ENCODE results near the gene LSAMP. TPM values are rescaled to one million over a fixed set of nuclear protein-coding genes. Genes with fewer than 3 reads are reported as not detected.

LSAMP gene
- total and polyA plus RNA-seq, 2 experiments from 2014 or later = 2.0 to 2.9 TPM

DNA sequence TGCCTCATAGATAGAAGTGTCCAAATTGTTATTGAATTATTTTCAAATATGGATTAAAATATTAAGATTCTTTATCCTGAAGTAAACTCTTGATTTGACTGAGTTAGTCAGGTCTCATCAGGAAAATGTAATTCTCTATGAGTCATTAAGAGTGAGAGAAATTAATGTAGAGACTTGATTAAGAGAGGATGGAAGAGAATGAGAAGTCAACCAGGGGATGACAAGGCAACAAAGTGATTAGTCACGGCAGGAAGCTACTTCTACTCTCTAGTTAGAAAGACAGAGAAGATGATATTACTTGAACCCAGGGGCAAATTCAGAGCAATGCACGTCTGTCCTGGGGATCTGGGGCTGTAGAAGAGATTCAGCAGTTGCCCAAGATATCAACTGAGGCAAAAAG, 202.5 kb downstream of the LSAMP start:
- H3K4me3 ChIP-seq = no peak overlapping the region
- Mint-ChIP-seq H3K9me3 (no peaks in the 10 kb centered on the region), H3K36me3 (ENCODE audit: low read depth) (no peaks in the 10 kb centered on the region), H3K27ac (no peak overlapping the region), H3K4me3 (no peak overlapping the region), H3K27me3 (ENCODE audit: insufficient read depth, low read depth, poor library complexity) (no peaks in the 10 kb centered on the region), H3K4me1 (peaks cover 6% of the 10 kb centered on the region)
- no peak for DNase-seq (ENCODE audit: low spot score)
- no peak overlapping the region for H3K27ac ChIP-seq (ENCODE audit: low read depth)
- 0 out of 2 replicates have a peak, but pooled peaks cover 5% of the 10 kb centered on the region for H3K4me1 ChIP-seq (ENCODE audit: insufficient read depth)
- H3K36me3 ChIP-seq (ENCODE audit: insufficient read depth) = no peaks in the 10 kb centered on the region
- H3F3A ChIP-seq (replicated peaks; ENCODE audit: low read depth) = no peaks in the 10 kb centered on the region
- H4K20me1 ChIP-seq (replicated peaks; ENCODE audit: insufficient read depth) = no peaks in the 10 kb centered on the region
- H3K27me3 ChIP-seq (ENCODE audit: insufficient read depth) = no peaks in the 10 kb centered on the region
- ATAC-seq = no peak
- H3K4me2 ChIP-seq = no peak overlapping the region
- TF ChIP-seq, protein P1, sequence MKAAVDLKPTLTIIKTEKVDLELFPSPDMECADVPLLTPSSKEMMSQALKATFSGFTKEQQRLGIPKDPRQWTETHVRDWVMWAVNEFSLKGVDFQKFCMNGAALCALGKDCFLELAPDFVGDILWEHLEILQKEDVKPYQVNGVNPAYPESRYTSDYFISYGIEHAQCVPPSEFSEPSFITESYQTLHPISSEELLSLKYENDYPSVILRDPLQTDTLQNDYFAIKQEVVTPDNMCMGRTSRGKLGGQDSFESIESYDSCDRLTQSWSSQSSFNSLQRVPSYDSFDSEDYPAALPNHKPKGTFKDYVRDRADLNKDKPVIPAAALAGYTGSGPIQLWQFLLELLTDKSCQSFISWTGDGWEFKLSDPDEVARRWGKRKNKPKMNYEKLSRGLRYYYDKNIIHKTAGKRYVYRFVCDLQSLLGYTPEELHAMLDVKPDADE (IDR thresholded peaks at IDR 0.05) = no peak
- TF ChIP-seq, protein P2, sequence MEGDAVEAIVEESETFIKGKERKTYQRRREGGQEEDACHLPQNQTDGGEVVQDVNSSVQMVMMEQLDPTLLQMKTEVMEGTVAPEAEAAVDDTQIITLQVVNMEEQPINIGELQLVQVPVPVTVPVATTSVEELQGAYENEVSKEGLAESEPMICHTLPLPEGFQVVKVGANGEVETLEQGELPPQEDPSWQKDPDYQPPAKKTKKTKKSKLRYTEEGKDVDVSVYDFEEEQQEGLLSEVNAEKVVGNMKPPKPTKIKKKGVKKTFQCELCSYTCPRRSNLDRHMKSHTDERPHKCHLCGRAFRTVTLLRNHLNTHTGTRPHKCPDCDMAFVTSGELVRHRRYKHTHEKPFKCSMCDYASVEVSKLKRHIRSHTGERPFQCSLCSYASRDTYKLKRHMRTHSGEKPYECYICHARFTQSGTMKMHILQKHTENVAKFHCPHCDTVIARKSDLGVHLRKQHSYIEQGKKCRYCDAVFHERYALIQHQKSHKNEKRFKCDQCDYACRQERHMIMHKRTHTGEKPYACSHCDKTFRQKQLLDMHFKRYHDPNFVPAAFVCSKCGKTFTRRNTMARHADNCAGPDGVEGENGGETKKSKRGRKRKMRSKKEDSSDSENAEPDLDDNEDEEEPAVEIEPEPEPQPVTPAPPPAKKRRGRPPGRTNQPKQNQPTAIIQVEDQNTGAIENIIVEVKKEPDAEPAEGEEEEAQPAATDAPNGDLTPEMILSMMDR (conservative IDR thresholded peaks at IDR 0.05; ENCODE audit: low read depth in 2 of 2) = no peak
- no peak overlapping the region for H2AFZ ChIP-seq
- no peaks in the 10 kb centered on the region for H3K9me2 ChIP-seq (ENCODE audit: insufficient read depth)
- H3K79me2 ChIP-seq (replicated peaks; ENCODE audit: insufficient read depth) = no peaks in the 10 kb centered on the region

DNA sequence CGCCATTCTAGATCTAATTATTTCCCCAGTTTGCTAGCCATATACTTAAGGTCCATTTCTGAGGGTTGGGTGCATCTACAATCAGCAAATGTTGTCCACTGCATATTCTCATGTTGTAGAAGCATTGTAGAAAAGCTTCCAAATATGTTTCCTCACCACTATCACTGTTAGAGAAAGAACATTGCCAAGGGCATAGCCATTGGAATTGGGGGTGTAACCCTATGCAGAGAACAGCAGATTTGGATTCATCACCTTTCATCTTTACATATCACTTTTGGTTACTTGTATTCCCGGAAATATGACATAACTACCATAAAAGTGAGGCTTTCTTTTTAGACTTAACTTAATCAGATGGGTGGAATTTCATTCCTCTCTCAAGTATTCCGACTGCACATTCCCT, 203.6 kb downstream of the LSAMP start:
- H3K79me2 ChIP-seq (replicated peaks; ENCODE audit: insufficient read depth) = no peaks in the 10 kb centered on the region
- H3K27me3 ChIP-seq (ENCODE audit: insufficient read depth) = no peaks in the 10 kb centered on the region
- H3K4me3 Mint-ChIP-seq = no peak overlapping the region
- ATAC-seq = no peak
- no peak overlapping the region for H3K27ac ChIP-seq (ENCODE audit: low read depth)
- H2AFZ ChIP-seq = no peak overlapping the region
- no peak overlapping the region for H3K27ac Mint-ChIP-seq
- H3K36me3 ChIP-seq (ENCODE audit: insufficient read depth) = no peaks in the 10 kb centered on the region
- no peak overlapping the region for H3K4me2 ChIP-seq
- H3K4me1 ChIP-seq (ENCODE audit: insufficient read depth) = 0 out of 2 replicates have a peak, but pooled peaks cover 5% of the 10 kb centered on the region
- no peaks in the 10 kb centered on the region for H3K27me3 Mint-ChIP-seq (ENCODE audit: insufficient read depth, low read depth, poor library complexity)
- H3K9me3 Mint-ChIP-seq = no peaks in the 10 kb centered on the region
- no peak for DNase-seq (ENCODE audit: low spot score)
- H3F3A ChIP-seq (replicated peaks; ENCODE audit: low read depth) = no peaks in the 10 kb centered on the region
- H3K4me3 ChIP-seq = no peak overlapping the region
- H4K20me1 ChIP-seq (replicated peaks; ENCODE audit: insufficient read depth) = no peaks in the 10 kb centered on the region
- H3K9me2 ChIP-seq (ENCODE audit: insufficient read depth) = no peaks in the 10 kb centered on the region
- peaks cover 6% of the 10 kb centered on the region for H3K4me1 Mint-ChIP-seq
- H3K36me3 Mint-ChIP-seq (ENCODE audit: low read depth) = no peaks in the 10 kb centered on the region
- TF ChIP-seq, protein P3, sequence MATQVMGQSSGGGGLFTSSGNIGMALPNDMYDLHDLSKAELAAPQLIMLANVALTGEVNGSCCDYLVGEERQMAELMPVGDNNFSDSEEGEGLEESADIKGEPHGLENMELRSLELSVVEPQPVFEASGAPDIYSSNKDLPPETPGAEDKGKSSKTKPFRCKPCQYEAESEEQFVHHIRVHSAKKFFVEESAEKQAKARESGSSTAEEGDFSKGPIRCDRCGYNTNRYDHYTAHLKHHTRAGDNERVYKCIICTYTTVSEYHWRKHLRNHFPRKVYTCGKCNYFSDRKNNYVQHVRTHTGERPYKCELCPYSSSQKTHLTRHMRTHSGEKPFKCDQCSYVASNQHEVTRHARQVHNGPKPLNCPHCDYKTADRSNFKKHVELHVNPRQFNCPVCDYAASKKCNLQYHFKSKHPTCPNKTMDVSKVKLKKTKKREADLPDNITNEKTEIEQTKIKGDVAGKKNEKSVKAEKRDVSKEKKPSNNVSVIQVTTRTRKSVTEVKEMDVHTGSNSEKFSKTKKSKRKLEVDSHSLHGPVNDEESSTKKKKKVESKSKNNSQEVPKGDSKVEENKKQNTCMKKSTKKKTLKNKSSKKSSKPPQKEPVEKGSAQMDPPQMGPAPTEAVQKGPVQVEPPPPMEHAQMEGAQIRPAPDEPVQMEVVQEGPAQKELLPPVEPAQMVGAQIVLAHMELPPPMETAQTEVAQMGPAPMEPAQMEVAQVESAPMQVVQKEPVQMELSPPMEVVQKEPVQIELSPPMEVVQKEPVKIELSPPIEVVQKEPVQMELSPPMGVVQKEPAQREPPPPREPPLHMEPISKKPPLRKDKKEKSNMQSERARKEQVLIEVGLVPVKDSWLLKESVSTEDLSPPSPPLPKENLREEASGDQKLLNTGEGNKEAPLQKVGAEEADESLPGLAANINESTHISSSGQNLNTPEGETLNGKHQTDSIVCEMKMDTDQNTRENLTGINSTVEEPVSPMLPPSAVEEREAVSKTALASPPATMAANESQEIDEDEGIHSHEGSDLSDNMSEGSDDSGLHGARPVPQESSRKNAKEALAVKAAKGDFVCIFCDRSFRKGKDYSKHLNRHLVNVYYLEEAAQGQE (IDR thresholded peaks at IDR 0.05; ENCODE audit: unreplicated experiment) = no peak
- TF ChIP-seq NANOG (IDR thresholded peaks at IDR 0.05; ENCODE audit: borderline replicate concordance) = no peak
- TF ChIP-seq CREB1 (CRISPR knock-in tag; IDR thresholded peaks at IDR 0.05; ENCODE audit: low read depth) = no peak
- TF ChIP-seq EZH2 (IDR thresholded peaks at IDR 0.05; ENCODE audit: low read depth, unreplicated experiment) = no peak
- TF ChIP-seq JUNB (IDR thresholded peaks at IDR 0.05; ENCODE audit: unreplicated experiment) = no peak
- no peak for TF ChIP-seq ZNF331 (CRISPR knock-in tag; IDR thresholded peaks at IDR 0.05; ENCODE audit: low read depth)
- TF ChIP-seq, protein P4, sequence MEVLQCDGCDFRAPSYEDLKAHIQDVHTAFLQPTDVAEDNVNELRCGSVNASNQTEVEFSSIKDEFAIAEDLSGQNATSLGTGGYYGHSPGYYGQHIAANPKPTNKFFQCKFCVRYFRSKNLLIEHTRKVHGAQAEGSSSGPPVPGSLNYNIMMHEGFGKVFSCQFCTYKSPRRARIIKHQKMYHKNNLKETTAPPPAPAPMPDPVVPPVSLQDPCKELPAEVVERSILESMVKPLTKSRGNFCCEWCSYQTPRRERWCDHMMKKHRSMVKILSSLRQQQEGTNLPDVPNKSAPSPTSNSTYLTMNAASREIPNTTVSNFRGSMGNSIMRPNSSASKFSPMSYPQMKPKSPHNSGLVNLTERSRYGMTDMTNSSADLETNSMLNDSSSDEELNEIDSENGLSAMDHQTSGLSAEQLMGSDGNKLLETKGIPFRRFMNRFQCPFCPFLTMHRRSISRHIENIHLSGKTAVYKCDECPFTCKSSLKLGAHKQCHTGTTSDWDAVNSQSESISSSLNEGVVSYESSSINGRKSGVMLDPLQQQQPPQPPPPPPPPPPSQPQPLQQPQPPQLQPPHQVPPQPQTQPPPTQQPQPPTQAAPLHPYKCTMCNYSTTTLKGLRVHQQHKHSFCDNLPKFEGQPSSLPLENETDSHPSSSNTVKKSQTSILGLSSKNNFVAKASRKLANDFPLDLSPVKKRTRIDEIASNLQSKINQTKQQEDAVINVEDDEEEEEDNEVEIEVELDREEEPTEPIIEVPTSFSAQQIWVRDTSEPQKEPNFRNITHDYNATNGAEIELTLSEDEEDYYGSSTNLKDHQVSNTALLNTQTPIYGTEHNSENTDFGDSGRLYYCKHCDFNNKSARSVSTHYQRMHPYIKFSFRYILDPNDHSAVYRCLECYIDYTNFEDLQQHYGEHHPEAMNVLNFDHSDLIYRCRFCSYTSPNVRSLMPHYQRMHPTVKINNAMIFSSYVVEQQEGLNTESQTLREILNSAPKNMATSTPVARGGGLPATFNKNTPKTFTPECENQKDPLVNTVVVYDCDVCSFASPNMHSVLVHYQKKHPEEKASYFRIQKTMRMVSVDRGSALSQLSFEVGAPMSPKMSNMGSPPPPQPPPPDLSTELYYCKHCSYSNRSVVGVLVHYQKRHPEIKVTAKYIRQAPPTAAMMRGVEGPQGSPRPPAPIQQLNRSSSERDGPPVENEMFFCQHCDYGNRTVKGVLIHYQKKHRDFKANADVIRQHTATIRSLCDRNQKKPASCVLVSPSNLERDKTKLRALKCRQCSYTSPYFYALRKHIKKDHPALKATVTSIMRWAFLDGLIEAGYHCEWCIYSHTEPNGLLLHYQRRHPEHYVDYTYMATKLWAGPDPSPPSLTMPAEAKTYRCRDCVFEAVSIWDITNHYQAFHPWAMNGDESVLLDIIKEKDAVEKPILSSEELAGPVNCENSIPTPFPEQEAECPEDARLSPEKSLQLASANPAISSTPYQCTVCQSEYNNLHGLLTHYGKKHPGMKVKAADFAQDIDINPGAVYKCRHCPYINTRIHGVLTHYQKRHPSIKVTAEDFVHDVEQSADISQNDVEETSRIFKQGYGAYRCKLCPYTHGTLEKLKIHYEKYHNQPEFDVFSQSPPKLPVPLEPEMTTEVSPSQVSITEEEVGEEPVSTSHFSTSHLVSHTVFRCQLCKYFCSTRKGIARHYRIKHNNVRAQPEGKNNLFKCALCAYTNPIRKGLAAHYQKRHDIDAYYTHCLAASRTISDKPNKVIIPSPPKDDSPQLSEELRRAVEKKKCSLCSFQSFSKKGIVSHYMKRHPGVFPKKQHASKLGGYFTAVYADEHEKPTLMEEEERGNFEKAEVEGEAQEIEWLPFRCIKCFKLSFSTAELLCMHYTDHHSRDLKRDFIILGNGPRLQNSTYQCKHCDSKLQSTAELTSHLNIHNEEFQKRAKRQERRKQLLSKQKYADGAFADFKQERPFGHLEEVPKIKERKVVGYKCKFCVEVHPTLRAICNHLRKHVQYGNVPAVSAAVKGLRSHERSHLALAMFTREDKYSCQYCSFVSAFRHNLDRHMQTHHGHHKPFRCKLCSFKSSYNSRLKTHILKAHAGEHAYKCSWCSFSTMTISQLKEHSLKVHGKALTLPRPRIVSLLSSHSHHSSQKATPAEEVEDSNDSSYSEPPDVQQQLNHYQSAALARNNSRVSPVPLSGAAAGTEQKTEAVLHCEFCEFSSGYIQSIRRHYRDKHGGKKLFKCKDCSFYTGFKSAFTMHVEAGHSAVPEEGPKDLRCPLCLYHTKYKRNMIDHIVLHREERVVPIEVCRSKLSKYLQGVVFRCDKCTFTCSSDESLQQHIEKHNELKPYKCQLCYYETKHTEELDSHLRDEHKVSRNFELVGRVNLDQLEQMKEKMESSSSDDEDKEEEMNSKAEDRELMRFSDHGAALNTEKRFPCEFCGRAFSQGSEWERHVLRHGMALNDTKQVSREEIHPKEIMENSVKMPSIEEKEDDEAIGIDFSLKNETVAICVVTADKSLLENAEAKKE (CRISPR knock-in tag; IDR thresholded peaks at IDR 0.05) = no peak
- no peak for TF ChIP-seq EZH2phosphoT487 (IDR thresholded peaks at IDR 0.05; ENCODE audit: unreplicated experiment)
